CD4-positive, CD25-positive, alpha-beta regulatory T cell (primary cell): ENCODE results near the gene OXSR1. TPM values are rescaled to one million over a fixed set of nuclear protein-coding genes. Genes with fewer than 3 reads are reported as not detected.

ENCODE experiments used
- ATAC-seq, 2 donors: fragments of 150-1000 bp; cut with Tn5 transposase; one replicate each; pipeline ENCODE4 v1.10.0; 2021; ENCODE audit warnings: low read depth in 2 of 2, moderate number of reproducible peaks in 2 of 2, moderate library complexity in 1 of 2
- DNase-seq, 3 donors: peaks; one replicate each; pipeline versions ENCODE4 v3.0.0 to v3.0.0-alpha.2; 2012 to 2022; ENCODE audit warnings: mixed read lengths in 1 of 3
- H3K27ac ChIP-seq: one replicate; pipeline ENCODE4 v1.7.0; 2013; ENCODE audit warnings: mild to moderate bottlenecking, low read length; ENCODE audit not compliant: insufficient read depth, poor library complexity, severe bottlenecking
- H3K27me3 ChIP-seq: one replicate; pipeline ENCODE4 v1.7.0; 2013; ENCODE audit warnings: low read length; ENCODE audit not compliant: control insufficient read depth, insufficient read depth
- H3K36me3 ChIP-seq: one replicate; pipeline ENCODE4 v1.7.0; 2013; ENCODE audit warnings: mild to moderate bottlenecking, low read length, moderate library complexity; ENCODE audit not compliant: control insufficient read depth, insufficient read depth
- H3K4me1 ChIP-seq: 2 replicates; pipeline ENCODE4 v1.7.0; 2013; ENCODE audit warnings: mild to moderate bottlenecking, low read length; ENCODE audit not compliant: insufficient read depth, control insufficient read depth, poor library complexity, severe bottlenecking
- H3K4me3 ChIP-seq: one replicate; pipeline ENCODE4 v1.7.0; 2013; ENCODE audit warnings: low read depth, mild to moderate bottlenecking, low read length, moderate library complexity
- H3K9me3 ChIP-seq, 2 experiments: 1 replicate in 1 of 2; 2 replicates in 1 of 2; pipeline ENCODE4 v1.7.0; 2013; ENCODE audit warnings: low read length in 2 of 2, mild to moderate bottlenecking in 1 of 2, moderate library complexity in 1 of 2; ENCODE audit not compliant: control insufficient read depth in 2 of 2
- H3K27ac Mint-ChIP-seq, 3 donors: one replicate each; pipeline ENCODE4 v1.8.0; 2020 to 2022; ENCODE audit warnings: mild to moderate bottlenecking in 3 of 3, mixed read lengths in 3 of 3, moderate library complexity in 2 of 3
- H3K27me3 Mint-ChIP-seq: one replicate; pipeline ENCODE4 v1.8.0; 2022; ENCODE audit warnings: mild to moderate bottlenecking, mixed read lengths
- H3K36me3 Mint-ChIP-seq: one replicate; pipeline ENCODE4 v1.8.0; 2020; ENCODE audit warnings: mixed read lengths
- H3K4me1 Mint-ChIP-seq, 4 donors: one replicate each; pipeline ENCODE4 v1.8.0; 2020 to 2022; ENCODE audit warnings: mixed read lengths in 4 of 4, mild to moderate bottlenecking in 1 of 4
- H3K4me3 Mint-ChIP-seq, 4 donors: one replicate each; pipeline ENCODE4 v1.8.0; 2020 to 2022; ENCODE audit warnings: mild to moderate bottlenecking in 4 of 4, mixed read lengths in 4 of 4, moderate library complexity in 3 of 4
- H3K9me3 Mint-ChIP-seq, 7 donors: one replicate each; pipeline ENCODE4 v1.8.0; 2020 to 2022; ENCODE audit warnings: mixed read lengths in 7 of 7, mild to moderate bottlenecking in 3 of 7, moderate library complexity in 2 of 7
- polyA plus RNA-seq, 4 donors: library from polyadenylated mRNA; unstranded; fragments of 300-500 nt; fragmentation: Illumina TruSeq; gene quantifications; one replicate each; pipeline ENCODE4 v1.2.3, GENCODE V29; 2021
- total RNA-seq: library from RNA; stranded (reverse); gene quantifications from one replicate; pipeline ENCODE4 v1.2.3, GENCODE V29; 2022

OXSR1 gene
- total and polyA plus RNA-seq, 5 donors from 2014 or later = 12.6 to 62.3 (median 17.3) TPM

DNA sequence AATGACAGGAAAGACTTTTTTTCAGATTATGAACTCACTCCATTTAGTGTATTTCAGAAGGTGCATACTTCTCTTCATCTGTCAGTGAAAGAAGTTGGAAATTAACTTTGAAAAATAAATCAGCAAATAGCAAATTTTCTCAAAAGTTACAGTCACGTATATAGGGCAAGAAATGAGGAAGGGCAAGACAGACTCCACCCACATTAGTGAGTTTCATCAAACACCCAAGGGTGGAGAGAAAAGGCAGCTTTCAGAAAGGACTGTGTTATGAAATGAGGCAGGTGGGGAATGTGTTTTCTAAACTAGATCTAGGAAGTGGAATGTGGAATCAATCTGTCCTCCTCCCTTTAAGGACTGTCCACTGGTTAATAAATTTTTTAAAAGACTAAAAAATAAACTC, 103.2 kb downstream of the OXSR1 start:
- H3K36me3 ChIP-seq = no peaks in the 10 kb centered on the region
- Mint-ChIP-seq H3K27me3 (no peaks in the 10 kb centered on the region), H3K4me3 (no peak overlapping the region), H3K27ac (peak overlapping the region in 1 of 3 donors; percentile 27), H3K9me3 (peaks cover 0 to 3% (median 0%) of the 10 kb centered on the region in 7 donors), H3K36me3 (peaks cover 18% of the 10 kb centered on the region), H3K4me1 (peaks cover 7 to 39% (median 17%) of the 10 kb centered on the region in 4 donors)
- peaks cover 5% of the 10 kb centered on the region for H3K4me1 ChIP-seq
- ATAC-seq = no peak
- H3K27ac ChIP-seq = no peak overlapping the region
- no peaks in the 10 kb centered on the region for H3K9me3 ChIP-seq
- H3K4me3 ChIP-seq = no peak overlapping the region
- DNase-seq = no peak
- H3K27me3 ChIP-seq = no peaks in the 10 kb centered on the region

DNA sequence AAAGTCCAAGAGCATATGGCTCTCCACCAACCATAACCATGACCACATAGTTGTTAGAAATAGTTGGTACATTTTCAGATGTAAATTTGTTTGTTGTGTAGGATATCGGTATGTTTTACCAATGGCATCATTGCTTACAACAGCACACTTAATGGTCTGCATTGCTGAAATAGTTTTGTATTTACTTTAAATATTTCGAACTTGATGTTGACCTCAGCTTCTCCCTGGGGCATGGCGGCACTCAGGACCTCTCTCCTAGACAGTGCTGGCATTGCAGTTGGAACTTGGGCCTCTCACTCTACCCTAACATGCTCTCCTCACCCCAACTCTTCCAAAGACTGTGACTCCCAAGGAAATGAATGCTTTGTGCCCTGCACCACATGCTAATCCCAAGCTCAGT, 105.3 kb downstream of the OXSR1 start:
- Mint-ChIP-seq H3K4me1 (peaks cover 6 to 25% (median 16%) of the 10 kb centered on the region in 4 donors), H3K36me3 (peaks cover 21% of the 10 kb centered on the region), H3K27ac (no peak overlapping the region), H3K27me3 (no peaks in the 10 kb centered on the region), H3K4me3 (no peak overlapping the region), H3K9me3 (peaks cover 0 to 3% (median 0%) of the 10 kb centered on the region in 7 donors)
- H3K9me3 ChIP-seq = no peaks in the 10 kb centered on the region
- no peak overlapping the region for H3K4me3 ChIP-seq
- H3K36me3 ChIP-seq = no peaks in the 10 kb centered on the region
- DNase-seq (no peak), ATAC-seq (no peak)
- H3K4me1 ChIP-seq = peaks cover 5% of the 10 kb centered on the region
- no peaks in the 10 kb centered on the region for H3K27me3 ChIP-seq
- no peak overlapping the region for H3K27ac ChIP-seq

DNA sequence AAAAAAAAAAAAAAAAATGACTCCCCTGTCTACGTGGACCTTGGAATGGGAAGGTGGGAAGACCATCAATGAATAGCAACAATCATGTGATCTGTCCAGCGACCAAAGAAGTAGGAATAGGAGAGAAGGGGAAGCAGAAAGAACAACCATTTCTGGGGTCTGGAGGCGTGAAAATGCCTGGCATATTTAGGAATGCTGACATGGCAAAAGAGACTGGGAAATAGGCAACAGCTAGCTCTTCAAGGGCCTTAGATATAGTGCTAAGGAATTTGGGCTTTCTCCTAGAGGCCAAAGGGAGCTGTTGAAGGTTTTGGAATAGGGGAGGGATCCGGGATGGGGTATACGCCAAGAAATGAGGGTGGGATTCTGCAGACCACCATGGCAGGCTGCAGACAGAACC, 106.2 kb downstream of the OXSR1 start:
- Mint-ChIP-seq H3K9me3 (peaks cover 0 to 3% (median 0%) of the 10 kb centered on the region in 7 donors), H3K36me3 (peaks cover 15% of the 10 kb centered on the region)
- H3K4me1 ChIP-seq = peaks cover 5% of the 10 kb centered on the region

DNA sequence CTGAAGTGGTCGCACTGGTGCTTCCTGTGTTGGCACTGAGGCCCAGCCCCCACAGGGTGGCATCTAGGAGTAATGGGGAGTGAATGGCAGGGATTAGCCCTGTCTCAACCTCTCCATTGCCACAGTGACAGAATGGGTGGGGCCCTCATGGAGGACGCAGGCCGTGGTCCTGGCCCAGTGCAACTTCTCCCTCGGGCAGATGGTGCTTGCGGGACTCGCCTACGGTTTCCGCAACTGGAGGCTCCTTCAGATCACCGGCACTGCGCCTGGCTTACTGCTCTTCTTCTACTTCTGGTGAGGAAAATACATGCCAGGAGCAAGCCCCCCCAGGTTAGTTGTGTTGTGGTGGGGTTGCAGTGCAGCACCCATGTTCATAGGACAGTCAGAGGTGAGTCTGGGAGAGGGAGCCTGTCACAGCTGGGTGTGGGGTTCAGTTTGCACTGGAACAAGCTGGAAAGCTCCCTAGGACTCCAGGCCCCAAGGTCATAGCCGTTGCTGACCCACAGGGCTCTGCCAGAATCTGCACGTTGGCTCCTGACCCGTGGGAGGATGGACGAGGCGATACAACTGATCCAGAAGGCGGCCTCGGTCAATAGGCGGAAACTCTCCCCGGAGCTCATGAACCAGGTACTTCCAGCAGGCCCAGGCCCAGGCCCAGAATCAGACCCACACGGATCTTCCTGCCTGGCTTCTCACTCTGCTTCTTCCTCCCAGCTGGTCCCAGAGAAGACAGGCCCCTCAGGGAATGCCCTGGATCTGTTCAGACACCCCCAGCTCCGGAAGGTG, 109.7 kb downstream of the OXSR1 start:
- H3K27me3 Mint-ChIP-seq = no peaks in the 10 kb centered on the region
- no peaks in the 10 kb centered on the region for H3K27me3 ChIP-seq
- no peaks in the 10 kb centered on the region for H3K9me3 ChIP-seq
- no peak overlapping the region for H3K27ac ChIP-seq
- ATAC-seq = no peak
- peaks cover 0 to 3% (median 0%) of the 10 kb centered on the region in 7 donors for H3K9me3 Mint-ChIP-seq
- peaks cover 18% of the 10 kb centered on the region for H3K36me3 Mint-ChIP-seq
- no peak overlapping the region for H3K27ac Mint-ChIP-seq
- no peaks in the 10 kb centered on the region for H3K4me1 Mint-ChIP-seq
- no peak overlapping the region for H3K4me3 ChIP-seq
- no peaks in the 10 kb centered on the region for H3K36me3 ChIP-seq
- H3K4me3 Mint-ChIP-seq = no peak overlapping the region
- no peak for DNase-seq
- no peaks in the 10 kb centered on the region for H3K4me1 ChIP-seq

More for the DNA sequence above, 106.2 kb downstream of the OXSR1 start:
- Histone ChIP-seq H3K4me3 (no peak overlapping the region), H3K9me3 (no peaks in the 10 kb centered on the region), H3K36me3 (no peaks in the 10 kb centered on the region), H3K27ac (no peak overlapping the region), H3K27me3 (no peaks in the 10 kb centered on the region)
- ATAC-seq = no peak
- no peak for DNase-seq
- H3K27ac Mint-ChIP-seq = no peak overlapping the region
- peaks cover 6 to 17% (median 12%) of the 10 kb centered on the region in 4 donors for H3K4me1 Mint-ChIP-seq
- no peak overlapping the region for H3K4me3 Mint-ChIP-seq
- H3K27me3 Mint-ChIP-seq = no peaks in the 10 kb centered on the region

DNA sequence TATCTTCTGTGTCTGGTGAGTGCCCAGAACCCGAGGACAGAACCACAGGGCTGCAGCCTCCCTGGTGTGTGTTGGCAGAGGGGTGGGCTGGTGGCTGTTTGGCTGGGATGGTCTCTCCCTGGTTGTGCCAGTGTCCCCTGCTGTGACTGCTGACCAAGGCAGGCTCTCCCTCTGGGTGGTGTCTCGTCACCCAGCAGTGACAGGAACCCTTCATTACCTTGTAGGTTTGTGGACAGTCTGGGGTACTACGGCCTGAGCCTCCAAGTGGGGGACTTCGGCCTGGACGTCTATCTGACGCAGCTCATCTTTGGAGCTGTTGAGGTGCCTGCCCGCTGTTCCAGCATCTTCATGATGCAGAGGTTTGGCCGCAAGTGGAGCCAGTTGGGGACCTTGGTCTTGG, 110.3 kb downstream of the OXSR1 start:
- Histone ChIP-seq H3K9me3 (no peaks in the 10 kb centered on the region), H3K36me3 (no peaks in the 10 kb centered on the region), H3K27me3 (no peaks in the 10 kb centered on the region), H3K27ac (no peak overlapping the region), H3K4me1 (no peaks in the 10 kb centered on the region), H3K4me3 (no peak overlapping the region)
- peak overlapping the region in 1 of 3 donors; percentile 38 for H3K27ac Mint-ChIP-seq
- peaks cover 0 to 3% (median 0%) of the 10 kb centered on the region in 7 donors for H3K9me3 Mint-ChIP-seq
- H3K36me3 Mint-ChIP-seq = peaks cover 14% of the 10 kb centered on the region
- H3K4me3 Mint-ChIP-seq = no peak overlapping the region
- no peaks in the 10 kb centered on the region for H3K27me3 Mint-ChIP-seq
- no peak for DNase-seq
- no peaks in the 10 kb centered on the region for H3K4me1 Mint-ChIP-seq
- no peak for ATAC-seq

DNA sequence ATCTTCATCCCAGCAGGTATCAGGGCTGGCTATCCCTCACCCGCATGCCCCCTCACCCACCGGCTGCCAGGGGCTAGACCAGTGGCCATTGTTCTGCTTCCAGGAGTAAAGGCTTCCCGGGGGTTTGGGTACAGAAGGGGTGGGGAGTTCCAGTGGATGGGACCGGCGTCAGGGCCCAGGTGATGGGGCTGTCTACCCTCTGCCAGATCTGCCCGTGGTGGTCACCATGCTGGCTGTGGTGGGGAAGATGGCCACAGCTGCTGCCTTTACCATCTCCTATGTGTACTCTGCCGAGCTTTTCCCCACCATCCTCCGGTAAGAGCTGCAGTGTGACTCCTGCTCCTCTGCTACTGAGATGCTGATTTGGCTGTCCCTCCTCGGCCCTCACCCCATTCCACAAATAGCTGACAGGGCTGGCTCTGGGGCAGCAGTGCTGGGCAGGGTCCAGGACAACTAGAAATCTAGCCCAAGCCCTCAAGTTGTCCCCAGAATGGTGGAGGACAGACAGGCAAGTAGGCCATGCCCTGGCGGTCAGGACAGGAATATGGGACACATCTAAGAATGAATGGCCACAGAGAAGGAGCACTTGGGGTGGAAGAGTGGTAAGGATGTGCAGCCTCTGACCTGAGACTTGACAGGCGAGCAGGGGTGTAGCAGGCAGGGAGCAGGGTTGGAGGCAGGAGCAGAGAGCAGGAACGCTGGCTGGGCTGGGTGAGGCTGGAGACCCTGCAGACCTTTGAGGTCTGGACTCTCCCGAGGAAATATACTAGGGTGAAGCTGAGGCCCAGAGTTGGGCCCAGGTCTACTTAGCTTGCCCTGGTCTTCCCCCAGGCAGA, 111.0 kb downstream of the OXSR1 start:
- Histone ChIP-seq H3K27me3 (no peaks in the 10 kb centered on the region), H3K4me1 (no peaks in the 10 kb centered on the region), H3K4me3 (no peak overlapping the region), H3K9me3 (no peaks in the 10 kb centered on the region), H3K36me3 (no peaks in the 10 kb centered on the region), H3K27ac (no peak overlapping the region)
- Mint-ChIP-seq H3K4me3 (no peak overlapping the region), H3K9me3 (peaks cover 0 to 1% (median 0%) of the 10 kb centered on the region in 7 donors), H3K27ac (peak overlapping the region in 1 of 3 donors; percentile 38), H3K27me3 (no peaks in the 10 kb centered on the region), H3K36me3 (peaks cover 11% of the 10 kb centered on the region), H3K4me1 (no peaks in the 10 kb centered on the region)
- DNase-seq (no peak), ATAC-seq (no peak)

DNA sequence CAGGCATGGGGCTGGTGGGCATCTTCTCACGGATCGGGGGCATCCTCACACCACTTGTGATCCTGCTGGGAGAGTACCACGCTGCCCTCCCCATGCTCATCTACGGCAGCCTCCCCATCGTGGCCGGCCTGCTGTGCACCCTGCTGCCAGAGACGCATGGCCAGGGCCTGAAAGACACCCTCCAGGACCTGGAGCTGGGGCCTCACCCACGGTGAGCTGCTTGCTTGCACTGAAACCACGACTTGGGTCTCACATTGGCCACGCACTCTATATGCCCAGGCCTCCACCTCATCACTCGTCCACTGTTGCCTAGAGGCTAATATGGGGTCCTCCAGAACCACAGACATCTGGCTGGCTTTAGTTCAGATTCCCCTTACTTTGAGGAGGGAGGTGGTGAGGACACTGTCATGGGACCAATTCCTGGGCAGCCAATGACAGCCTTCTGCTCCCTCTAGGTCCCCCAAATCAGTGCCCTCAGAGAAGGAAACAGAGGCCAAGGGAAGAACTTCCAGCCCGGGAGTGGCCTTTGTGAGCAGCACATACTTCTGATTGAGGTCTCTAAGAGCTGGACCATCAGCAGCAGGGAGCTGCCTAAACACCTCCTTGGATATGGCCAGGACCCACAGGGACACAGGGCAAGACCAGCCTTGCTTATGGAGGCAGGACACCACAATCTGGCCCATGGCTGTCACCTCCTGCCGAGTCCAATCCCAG, 111.7 kb downstream of the OXSR1 start:
- H3K27me3 ChIP-seq = no peaks in the 10 kb centered on the region

More for the DNA sequence above, 111.7 kb downstream of the OXSR1 start:
- no peak overlapping the region for H3K4me3 ChIP-seq
- H3K4me1 ChIP-seq = no peaks in the 10 kb centered on the region
- no peaks in the 10 kb centered on the region for H3K9me3 ChIP-seq
- DNase-seq (no peak), ATAC-seq (no peak)
- Mint-ChIP-seq H3K4me3 (no peak overlapping the region), H3K36me3 (peaks cover 11% of the 10 kb centered on the region), H3K27me3 (no peaks in the 10 kb centered on the region), H3K4me1 (no peaks in the 10 kb centered on the region), H3K9me3 (peaks cover 0 to 1% (median 0%) of the 10 kb centered on the region in 7 donors), H3K27ac (peak overlapping the region in 1 of 3 donors; percentile 65)
- no peak overlapping the region for H3K27ac ChIP-seq
- no peaks in the 10 kb centered on the region for H3K36me3 ChIP-seq
